SK-N-MC (cell line): ENCODE measurements around the gene SEMA5A.
A peak's percentile ranks its signal among the peaks of the same experiment; 100 is the strongest.

Source experiments
- DNase-seq: peaks from one replicate; pipeline ENCODE4 v3.0.0-alpha.2; 2011; ENCODE audit warnings: low read depth, low spot score
- H3K27ac ChIP-seq: fragments of 200-600 bp; sonication (generic); 2 replicates; pipeline ENCODE4 v1.5.1; 2016; ENCODE audit warnings: mixed run types
- H3K36me3 ChIP-seq: fragments of 200-600 bp; sonication (generic); 2 replicates; pipeline ENCODE4 v1.6.1; 2017; ENCODE audit warnings: antibody characterized with exemption, low read length, mixed read lengths; ENCODE audit not compliant: insufficient read depth
- H3K4me3 ChIP-seq: fragments of 200-600 bp; sonication (generic); 2 replicates; pipeline ENCODE4 v1.5.1; 2016
- H3K9ac ChIP-seq: fragments of 200-600 bp; sonication (generic); 2 replicates; pipeline ENCODE4 v1.8.0; 2017; ENCODE audit warnings: mixed run types, mixed read lengths; ENCODE audit not compliant: insufficient read length
- H3K9me3 ChIP-seq: fragments of 200-600 bp; sonication (generic); 2 replicates; pipeline ENCODE4 v1.6.1; 2017; ENCODE audit warnings: low read depth, mild to moderate bottlenecking, antibody characterized with exemption, low read length, moderate library complexity, mixed read lengths
- EZH2 ChIP-seq: fragments of 200-600 bp; sonication (generic); IDR thresholded peaks from one replicate; pipeline ENCODE4 v1.6.1; 2017; ENCODE audit warnings: antibody characterized with exemption
- FOXP2 ChIP-seq: optimal IDR thresholded peaks from 2 replicates; pipeline ENCODE3; 2011; ENCODE audit warnings: mild to moderate bottlenecking, moderate library complexity; ENCODE audit not compliant: insufficient read depth; ENCODE audit errors: extremely low read length, control extremely low read depth
- POLR2AphosphoS5 ChIP-seq: IDR thresholded peaks from 2 replicates; pipeline ENCODE4 v1.6.1; 2012; ENCODE audit warnings: mild to moderate bottlenecking, low read depth, low read length, borderline replicate concordance

SEMA5A gene

DNA sequence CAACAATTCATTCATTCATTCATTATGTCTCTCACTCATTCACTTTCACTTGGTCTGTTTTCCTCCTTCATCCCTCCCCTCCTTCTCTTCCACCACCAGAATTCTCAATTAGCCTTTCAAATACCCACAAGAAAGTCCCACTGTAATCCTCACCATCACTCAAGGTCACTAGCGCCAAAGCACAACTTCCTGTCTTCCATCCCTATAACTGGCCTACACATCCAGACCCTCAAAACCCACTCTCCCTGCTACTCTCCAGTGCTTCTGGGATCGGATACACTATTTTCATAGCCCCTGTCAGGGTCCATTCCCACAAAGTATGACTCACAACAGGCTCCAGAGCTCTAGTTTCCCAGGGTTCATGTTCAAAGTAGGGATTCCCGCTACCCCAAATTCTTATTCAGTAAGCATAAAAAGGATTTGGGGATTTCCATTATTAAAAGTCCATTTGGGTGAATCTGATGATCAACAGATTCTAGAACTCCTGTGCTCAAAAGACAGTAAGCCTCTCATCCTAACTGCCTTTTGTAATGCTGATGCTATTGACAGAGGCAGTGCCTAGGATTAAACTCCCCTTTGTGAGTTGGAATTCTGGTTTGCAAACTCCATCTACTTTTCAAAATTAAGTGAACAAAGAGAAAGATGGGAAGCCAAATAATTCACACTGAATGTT lies 250.9 kb downstream of the SEMA5A start:
- Histone ChIP-seq H3K9me3 (no peaks in the 10 kb centered on the region), H3K9ac (no peak overlapping the region)

DNA sequence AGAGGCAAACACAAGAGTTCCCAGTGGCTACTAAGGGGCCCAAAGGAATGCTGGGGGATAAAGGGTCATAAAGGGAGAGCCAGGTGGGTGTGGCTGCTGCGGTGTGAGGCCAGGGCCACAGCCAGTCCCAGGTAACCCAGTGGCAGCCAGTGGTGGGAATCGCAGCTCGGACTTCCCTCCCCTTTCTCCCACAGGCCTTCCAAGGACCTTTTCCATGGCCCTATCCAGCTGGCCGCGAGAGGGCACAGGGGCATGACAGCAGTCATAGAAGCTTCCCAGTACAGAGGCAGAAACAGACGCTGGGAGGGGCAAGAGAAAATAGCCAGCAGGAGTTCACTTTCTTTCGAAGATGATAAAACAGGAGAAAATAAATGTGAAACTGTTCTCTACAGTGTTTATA lies 257.6 kb downstream of the SEMA5A start:
- TF ChIP-seq EZH2 (no peak), FOXP2 (no peak), POLR2AphosphoS5 (no peak)
- Histone ChIP-seq H3K9ac (no peak overlapping the region), H3K9me3 (no peaks in the 10 kb centered on the region), H3K27ac (no peak overlapping the region), H3K4me3 (no peak overlapping the region), H3K36me3 (no peaks in the 10 kb centered on the region)
- no peak for DNase-seq

More for the DNA sequence above, 250.9 kb downstream of the SEMA5A start:
- no peak overlapping the region for H3K4me3 ChIP-seq
- TF ChIP-seq FOXP2 (no peak), POLR2AphosphoS5 (no peak)
- DNase-seq = no peak
- H3K36me3 ChIP-seq = no peaks in the 10 kb centered on the region
- no peak overlapping the region for H3K27ac ChIP-seq

DNA sequence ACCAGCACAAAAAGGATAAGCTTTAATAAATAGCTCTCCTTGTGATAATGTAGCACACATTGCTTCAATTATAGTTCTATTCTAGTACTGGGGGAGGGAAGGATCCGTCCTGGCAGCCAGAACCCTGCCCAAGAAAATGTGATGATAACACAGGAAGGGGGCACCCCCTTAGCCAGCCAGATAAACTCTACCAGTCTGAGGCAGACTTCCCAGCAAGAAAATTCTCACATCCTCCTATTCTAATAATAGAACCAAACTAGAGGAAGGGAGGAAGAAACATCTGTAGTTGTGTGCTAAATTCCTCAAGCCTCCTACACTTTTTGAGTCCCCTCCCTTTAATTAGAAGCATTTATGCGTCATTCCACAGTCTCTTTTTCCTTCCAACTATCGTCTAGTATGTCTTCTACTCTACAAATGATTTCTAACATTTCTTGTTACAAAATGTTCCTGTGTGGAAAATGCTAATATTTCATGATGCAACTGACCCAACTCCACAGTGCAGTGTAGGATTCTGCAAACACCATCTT lies 261.0 kb downstream of the SEMA5A start:
- H3K36me3 ChIP-seq = no peaks in the 10 kb centered on the region
- no peaks in the 10 kb centered on the region for H3K9me3 ChIP-seq
- H3K4me3 ChIP-seq = peak overlapping the region; percentile 42
- H3K27ac ChIP-seq = peak overlapping the region; percentile 88
- no peak for TF ChIP-seq EZH2
- no peak for TF ChIP-seq POLR2AphosphoS5
- no peak for TF ChIP-seq FOXP2
- DNase-seq = no peak
- H3K9ac ChIP-seq = no peak overlapping the region

DNA sequence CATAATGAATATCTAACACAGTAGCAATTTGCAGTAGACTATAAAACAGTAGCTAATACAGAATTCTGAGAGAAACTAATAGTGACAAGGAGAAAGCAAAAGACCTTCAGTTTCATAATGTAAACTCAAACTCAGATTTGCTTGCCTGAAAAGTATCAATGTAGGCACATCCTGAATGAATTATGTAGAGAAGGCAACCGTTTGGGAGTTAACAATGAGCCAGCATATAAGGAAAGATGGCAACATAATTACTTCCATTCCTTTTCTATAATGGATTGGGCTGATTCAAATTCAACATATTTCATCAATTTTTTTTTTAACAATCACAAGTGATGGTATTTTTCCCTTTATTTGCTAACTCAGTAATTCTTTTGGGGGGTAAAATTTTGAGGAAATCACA lies 261.6 kb downstream of the SEMA5A start:
- Histone ChIP-seq H3K9ac (no peak overlapping the region), H3K9me3 (no peaks in the 10 kb centered on the region), H3K27ac (peak overlapping the region; percentile 88), H3K36me3 (no peaks in the 10 kb centered on the region), H3K4me3 (peak overlapping the region; percentile 42)
- no peak for TF ChIP-seq EZH2
- TF ChIP-seq FOXP2 = no peak
- TF ChIP-seq POLR2AphosphoS5 = no peak
- DNase-seq = no peak

DNA sequence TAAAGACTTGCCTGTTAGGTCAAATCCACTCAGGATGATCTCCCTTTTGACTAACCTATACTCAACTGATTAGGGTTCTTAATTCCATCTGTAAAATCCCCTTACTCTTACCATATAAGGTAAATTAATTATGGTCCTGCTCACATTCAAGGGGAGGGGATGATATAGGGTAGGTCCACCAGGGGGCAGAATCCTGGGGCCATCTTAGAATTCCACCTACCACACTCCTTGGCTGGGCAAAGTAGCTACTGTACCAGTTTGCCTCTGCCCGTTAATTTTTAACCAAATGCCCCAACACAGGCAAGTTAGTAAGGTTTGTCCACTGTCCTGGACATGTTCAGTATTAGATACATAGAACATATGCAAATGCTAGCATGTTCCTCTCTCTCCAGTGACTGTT lies 262.4 kb downstream of the SEMA5A start:
- H3K9ac ChIP-seq = no peak overlapping the region
- H3K9me3 ChIP-seq = no peaks in the 10 kb centered on the region
- H3K4me3 ChIP-seq = no peak overlapping the region
- DNase-seq = no peak
- H3K27ac ChIP-seq = no peak overlapping the region
- TF ChIP-seq POLR2AphosphoS5 = no peak
- TF ChIP-seq EZH2 = no peak
- TF ChIP-seq FOXP2 = no peak
- no peaks in the 10 kb centered on the region for H3K36me3 ChIP-seq

DNA sequence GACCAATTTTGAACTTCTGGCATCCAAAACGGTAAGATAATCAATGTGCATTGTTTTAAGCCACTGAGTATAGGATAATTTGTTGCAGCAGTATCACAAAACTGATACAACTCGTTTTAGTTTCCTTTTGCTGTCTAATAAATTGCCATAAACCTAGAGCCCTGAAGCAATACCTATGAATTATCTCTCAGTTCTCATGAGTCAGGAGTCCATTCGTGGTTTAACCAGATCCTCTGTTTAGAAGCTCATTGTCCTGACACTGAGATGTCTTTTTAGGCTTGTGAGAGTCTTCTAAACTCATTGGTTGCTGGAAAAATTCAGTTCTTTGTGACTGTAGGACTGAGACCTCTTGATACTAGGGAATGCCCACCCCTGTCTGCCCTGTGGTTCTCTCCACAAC lies 262.9 kb downstream of the SEMA5A start:
- no peak overlapping the region for H3K9ac ChIP-seq
- H3K27ac ChIP-seq = no peak overlapping the region
- TF ChIP-seq FOXP2 (no peak), EZH2 (no peak), POLR2AphosphoS5 (no peak)
- no peaks in the 10 kb centered on the region for H3K9me3 ChIP-seq
- H3K4me3 ChIP-seq = no peak overlapping the region
- no peak for DNase-seq
- H3K36me3 ChIP-seq = no peaks in the 10 kb centered on the region

- no peak overlapping the region for H3K9ac ChIP-seq
- TF ChIP-seq POLR2AphosphoS5 (no peak), EZH2 (no peak), FOXP2 (no peak)
- no peak overlapping the region for H3K27ac ChIP-seq
- no peaks in the 10 kb centered on the region for H3K36me3 ChIP-seq
- no peaks in the 10 kb centered on the region for H3K9me3 ChIP-seq
- H3K4me3 ChIP-seq = no peak overlapping the region
- DNase-seq = no peak
Observed at GRCh38 chr5:9282211-9282610, 263.7 kb downstream of the SEMA5A start.

DNA sequence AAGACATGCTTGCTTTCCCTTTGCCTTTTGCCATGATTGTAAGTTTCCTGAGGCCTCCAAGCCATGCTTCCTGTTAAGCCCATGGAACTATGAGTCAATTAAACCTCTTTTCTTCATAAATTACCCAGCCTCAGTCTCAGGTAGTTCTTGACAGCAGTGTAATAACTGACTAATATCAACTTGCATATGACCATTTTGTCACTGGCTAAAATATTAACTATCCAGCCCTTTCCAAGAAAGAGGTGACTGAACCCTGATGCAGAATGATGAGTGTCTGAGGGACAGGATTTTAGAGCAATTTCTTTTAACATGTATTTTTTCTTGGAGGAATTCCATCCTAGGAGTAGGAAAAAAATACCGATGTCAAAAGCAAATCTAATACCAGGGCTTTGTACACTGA lies 266.1 kb downstream of the SEMA5A start:
- no peak for DNase-seq
- TF ChIP-seq EZH2 = no peak
- TF ChIP-seq FOXP2 = no peak
- TF ChIP-seq POLR2AphosphoS5 = no peak

More for the DNA sequence above, 266.1 kb downstream of the SEMA5A start:
- Histone ChIP-seq H3K9me3 (no peaks in the 10 kb centered on the region), H3K4me3 (no peak overlapping the region), H3K27ac (no peak overlapping the region), H3K9ac (no peak overlapping the region), H3K36me3 (no peaks in the 10 kb centered on the region)
